GM18505 (cell line): Measurements from ENCODE around the gene FBXO41.

ENCODE experiments used
- ATAC-seq: cut with Tn5 transposase; IDR thresholded peaks from one replicate; pipeline ENCODE4 v1.9.1; 2021; ENCODE audit not compliant: unreplicated experiment
- POLR2A ChIP-seq: IDR thresholded peaks from 4 replicates; pipeline ENCODE4 v1.6.1; 2011; ENCODE audit warnings: borderline replicate concordance; ENCODE audit not compliant: insufficient read depth, insufficient read length; ENCODE audit errors: extremely low read depth

The FBXO41 gene

GRCh38 chr2:73252238-73253027, 31.8 kb downstream of the FBXO41 start:
- TF ChIP-seq POLR2A: no peak
- no peak for ATAC-seq

GRCh38 chr2:73250872-73251846, 33.1 kb downstream of the FBXO41 start:
- no peak for ATAC-seq
- no peak for TF ChIP-seq POLR2A

- no peak for TF ChIP-seq POLR2A
- no peak for ATAC-seq
Measured at GRCh38 chr2:73249636-73250035, 34.6 kb downstream of the FBXO41 start.

- ATAC-seq: no peak
- no peak for TF ChIP-seq POLR2A
Measured at GRCh38 chr2:73246850-73247249, 37.4 kb downstream of the FBXO41 start.

GRCh38 chr2:73244580-73244979, 39.7 kb downstream of the FBXO41 start:
- no peak for TF ChIP-seq POLR2A
- ATAC-seq: no peak

- TF ChIP-seq POLR2A: no peak
- ATAC-seq: no peak
Measured at GRCh38 chr2:73243884-73244570, 40.3 kb downstream of the FBXO41 start.

- TF ChIP-seq POLR2A: no peak
- no peak for ATAC-seq
Measured at GRCh38 chr2:73239776-73240175, 44.5 kb downstream of the FBXO41 start.

GRCh38 chr2:73238976-73239375, 45.3 kb downstream of the FBXO41 start:
- no peak for TF ChIP-seq POLR2A
- ATAC-seq: no peak

GRCh38 chr2:73238149-73238548, 46.1 kb downstream of the FBXO41 start:
- TF ChIP-seq POLR2A: no peak
- ATAC-seq: no peak

GRCh38 chr2:73237168-73237567, 47.1 kb downstream of the FBXO41 start:
- no peak for TF ChIP-seq POLR2A
- no peak for ATAC-seq

GRCh38 chr2:73235315-73236028, 48.8 kb downstream of the FBXO41 start:
- ATAC-seq: no peak

GRCh38 chr2:73233932-73234832, 50.1 kb downstream of the FBXO41 start, which contains the start of gene CCT7:
Gene CCT7 (plus strand): TSS chr2:73234308. CDS start chr2:73234379, 71 bp downstream.
- TF ChIP-seq POLR2A: peak; percentile 99
- ATAC-seq: peak; percentile 53

More at GRCh38 chr2:73235315-73236028, 48.8 kb downstream of the FBXO41 start:
- no peak for TF ChIP-seq POLR2A
